Urothelium cell line (cell line): ENCODE results near the gene GRIN1.
A peak's percentile ranks its signal among the peaks of the same experiment; 100 is the strongest.

Experiments
- DNase-seq: peaks from one replicate; pipeline ENCODE4 v3.0.0; 2011; ENCODE audit warnings: low spot score, mixed read lengths
- FAIRE-seq: peaks from 2 replicates; lab custom pipeline; 2011; peaks lifted over from hg19 to GRCh38; lab: Jason Lieb, UNC

GRIN1 gene

DNA sequence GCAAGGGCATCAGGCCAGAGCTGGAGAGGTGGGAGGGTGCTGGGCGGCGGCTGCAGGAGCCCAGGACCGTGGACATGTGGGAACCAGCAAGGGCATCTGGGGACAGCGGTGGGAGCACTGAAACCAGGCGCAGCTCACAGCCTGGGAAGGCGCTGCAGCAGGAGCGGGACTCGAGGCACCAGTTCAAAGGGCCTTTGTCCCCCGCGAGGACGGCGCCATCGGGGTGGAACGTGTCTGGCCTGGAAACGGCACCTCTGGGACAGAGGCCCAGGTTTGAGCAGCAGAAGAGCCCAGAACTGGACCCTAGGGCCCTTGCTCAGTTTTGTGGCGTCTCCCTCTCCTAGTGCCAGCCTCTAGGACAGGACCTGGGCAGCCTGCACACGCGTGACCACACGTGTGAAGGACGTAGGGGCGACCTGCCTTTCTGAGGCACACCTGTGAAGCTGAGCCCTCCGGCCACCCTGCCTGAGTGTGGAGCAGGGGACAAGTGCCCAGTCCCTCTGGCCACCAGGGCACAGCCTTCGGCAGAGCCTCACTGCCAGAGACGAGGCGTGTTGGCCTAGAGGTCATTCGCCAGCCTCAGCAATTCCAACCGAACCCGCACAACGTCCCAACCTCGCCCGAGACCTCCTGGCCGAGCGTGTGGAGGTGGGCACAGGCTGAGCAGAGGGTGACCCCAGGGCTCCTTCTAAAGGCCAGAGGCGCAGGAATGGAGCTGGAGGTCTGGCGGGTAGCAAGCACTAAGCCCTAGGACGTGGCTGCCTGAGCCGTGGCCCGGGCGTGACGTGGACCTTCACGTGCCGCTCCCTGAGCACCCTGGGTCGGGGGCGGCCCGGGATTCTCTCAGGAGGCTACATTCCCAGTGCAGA, 35.1 kb downstream of the GRIN1 start:
- no peak for FAIRE-seq
- DNase-seq = no peak

GRCh38 chr9:137174722-137175293, 35.9 kb downstream of the GRIN1 start:
- FAIRE-seq (no peak), DNase-seq (no peak)

GRCh38 chr9:137175345-137175961, 36.5 kb downstream of the GRIN1 start:
- DNase-seq = no peak

GRCh38 chr9:137176302-137177182, 37.6 kb downstream of the GRIN1 start:
- DNase-seq = peak; percentile 49
- FAIRE-seq = no peak

More at GRCh38 chr9:137175345-137175961, 36.5 kb downstream of the GRIN1 start:
- FAIRE-seq = no peak

- FAIRE-seq = no peak
- no peak for DNase-seq
These were observed 39.4 kb downstream of the GRIN1 start for GRCh38 chr9:137178201-137178938.

DNA sequence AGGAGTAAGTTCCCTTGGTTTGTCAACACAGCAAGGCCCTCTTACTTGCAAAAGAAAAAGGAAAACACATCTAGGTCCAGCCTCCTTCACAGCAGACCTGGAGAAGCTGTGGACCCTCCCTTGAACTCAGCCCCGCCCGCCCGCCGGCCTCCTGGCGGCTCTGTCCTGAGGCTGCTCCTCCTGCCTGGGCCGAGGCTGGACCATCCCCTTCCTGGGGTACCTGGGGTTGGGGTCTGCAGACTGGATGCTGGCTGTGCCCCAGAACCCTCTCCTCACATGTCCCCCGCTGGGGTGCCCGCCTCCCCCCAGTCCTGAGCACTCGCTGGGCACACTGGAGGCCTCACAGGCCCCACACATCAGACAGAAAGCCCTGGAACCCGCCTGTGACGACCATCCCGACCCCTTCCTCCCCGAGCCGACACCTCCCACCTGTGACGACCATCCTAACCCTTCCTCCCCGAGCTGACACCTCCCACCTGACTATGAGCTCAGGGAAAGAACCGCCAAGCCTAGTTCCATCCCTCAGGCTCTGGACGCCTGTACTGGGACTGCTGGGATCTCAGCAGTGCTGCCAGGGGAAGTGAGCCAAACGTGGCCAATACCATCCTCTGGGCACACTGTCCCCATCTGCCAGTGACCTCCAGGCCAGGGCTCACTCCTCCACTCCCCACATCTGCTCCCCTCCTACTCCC, 40.1 kb downstream of the GRIN1 start:
- FAIRE-seq (no peak), DNase-seq (no peak)

GRCh38 chr9:137179761-137180160, 40.8 kb downstream of the GRIN1 start:
- no peak for DNase-seq

GRCh38 chr9:137180491-137180890, 41.5 kb downstream of the GRIN1 start:
- no peak for FAIRE-seq
- no peak for DNase-seq

More at GRCh38 chr9:137179761-137180160, 40.8 kb downstream of the GRIN1 start:
- no peak for FAIRE-seq

GRCh38 chr9:137181680-137182079, 42.7 kb downstream of the GRIN1 start:
- no peak for DNase-seq
- FAIRE-seq = no peak

DNA sequence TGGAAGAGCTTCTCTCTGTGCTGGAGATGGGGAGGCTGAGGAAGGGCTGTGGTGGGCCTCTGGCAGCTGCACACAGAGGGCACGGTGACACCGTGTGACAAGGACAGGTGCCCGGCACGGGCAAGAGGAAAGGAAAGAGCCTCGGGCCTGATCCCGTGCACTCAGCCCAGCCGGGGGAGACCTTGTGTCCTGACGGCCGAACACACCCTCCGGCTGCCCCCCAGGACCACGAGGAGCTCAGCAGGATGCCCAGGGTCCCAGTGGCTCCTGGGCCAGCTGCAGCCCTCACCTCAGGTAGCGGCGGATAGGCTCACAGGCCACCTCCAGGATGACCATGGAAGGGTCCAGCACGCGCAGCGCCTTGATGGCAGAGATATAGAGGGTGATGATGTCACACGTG, 43.9 kb downstream of the GRIN1 start:
- DNase-seq (no peak), FAIRE-seq (no peak)

DNA sequence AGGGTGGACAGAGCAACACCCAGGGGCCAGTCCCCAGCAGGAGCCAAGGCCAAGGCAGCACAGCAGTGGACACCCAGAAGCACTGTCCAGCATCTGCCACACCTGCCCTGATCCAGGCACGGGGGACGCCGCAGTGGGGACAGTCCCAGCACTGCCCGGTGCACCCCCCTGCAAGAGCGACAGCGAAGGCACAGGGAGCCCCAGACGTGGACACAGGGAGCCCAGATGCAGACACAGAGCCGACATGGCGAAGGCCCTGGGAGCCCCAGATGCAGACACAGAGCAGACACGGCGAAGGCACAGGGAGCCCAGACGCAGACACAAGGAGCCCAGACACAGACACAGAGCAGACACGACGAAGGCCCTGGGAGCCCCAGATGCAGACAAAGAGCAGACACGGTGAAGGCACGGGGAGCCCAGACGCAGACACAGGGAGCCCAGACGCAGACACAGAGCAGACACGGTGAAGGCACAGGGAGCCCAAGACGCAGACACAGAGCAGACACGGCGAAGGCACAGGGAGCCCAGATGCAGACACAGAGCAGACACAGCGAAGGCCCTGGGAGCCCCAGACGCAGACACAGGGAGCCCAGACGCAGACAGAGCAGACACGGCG, 45.1 kb downstream of the GRIN1 start:
- no peak for DNase-seq
- FAIRE-seq = no peak

GRCh38 chr9:137184881-137185660, 46.1 kb downstream of the GRIN1 start:
- DNase-seq = no peak
- no peak for FAIRE-seq

DNA sequence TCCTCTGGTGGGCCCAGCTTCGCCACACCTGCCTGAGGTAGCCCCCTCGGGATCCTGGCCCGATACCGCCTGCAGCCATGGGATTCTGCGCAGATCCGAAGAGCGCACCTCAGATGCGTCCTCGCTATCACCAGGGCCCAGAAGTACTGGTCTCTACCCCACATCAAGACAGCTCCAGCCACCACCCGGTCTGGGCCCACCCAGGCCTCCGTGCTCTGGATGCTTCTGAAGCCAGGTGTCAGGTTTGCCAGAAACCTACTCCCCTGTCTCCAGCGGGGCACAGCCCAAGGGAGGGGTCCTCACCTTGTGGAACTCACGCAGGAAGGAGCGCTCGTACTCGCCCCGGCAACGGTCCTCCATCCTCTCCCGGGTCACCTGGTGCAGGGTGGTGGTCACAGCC, 47.0 kb downstream of the GRIN1 start:
- FAIRE-seq (no peak), DNase-seq (no peak)

- no peak for FAIRE-seq
- DNase-seq = no peak
These were observed 47.4 kb downstream of the GRIN1 start for GRCh38 chr9:137186385-137186784.

GRCh38 chr9:137187386-137187785, 48.4 kb downstream of the GRIN1 start:
- FAIRE-seq (no peak), DNase-seq (no peak)

GRCh38 chr9:137188086-137188489, 49.1 kb downstream of the GRIN1 start:
- FAIRE-seq = no peak

GRCh38 chr9:137188490-137189296, 49.7 kb downstream of the GRIN1 start, which contains the start of the genes ANAPC2 and SSNA1:
Gene ANAPC2 (minus strand): TSS chr9:137188560. CDS start chr9:137188532, 28 bp downstream.
Gene SSNA1 (plus strand): TSS chr9:137188676. CDS start chr9:137188727, 51 bp downstream.
- FAIRE-seq (peak; percentile 99), DNase-seq (peak; percentile 94)

More at GRCh38 chr9:137188086-137188489, 49.1 kb downstream of the GRIN1 start:
- no peak for DNase-seq
